K562 (cell line): ENCODE measurements around the gene RMP24.
A peak's percentile ranks its signal among the peaks of the same experiment; 100 is the strongest.

ENCODE experiments used
- ATAC-seq: fragments of 200-7000 bp; cut with Tn5 transposase; 3 replicates; pipeline ENCODE4 v1.9.1; 2020; ENCODE audit warnings: moderate library complexity
- BruUV-seq: library from RNA; stranded (reverse); fragments of 400-500 nt; replicated peaks from 2 replicates; lab custom pipeline; 2021; lab: Mats Ljungman, UMichigan
- CTCF ChIA-PET: fragments of 300-600 bp; formaldehyde crosslinking; extraction: SDS; loops from one replicate; lab custom pipeline; 2021; ENCODE audit warnings: low intra/inter-chr PET ratio; lab: Yijun Ruan, JAX
- POLR2A ChIA-PET: fragments of 300-600, 350-650 bp; sonication (Branson Sonifier 250); formaldehyde crosslinking; extraction: SDS; loops from one replicate; lab custom pipeline; 2021; ENCODE audit warnings: antibody characterized with exemption, inconsistent platforms; lab: Yijun Ruan, JAX
- DNase-seq, 4 experiments: peaks; one replicate each; pipeline versions ENCODE4 v3.0.0 to v3.0.0-alpha.2; 2011 to 2018; ENCODE audit warnings: low spot score in 3 of 4, mixed read lengths in 3 of 4; ENCODE audit errors: extremely low read depth in 1 of 4
- FAIRE-seq: peaks from 2 replicates; lab custom pipeline; 2011; peaks lifted over from hg19 to GRCh38; lab: Jason Lieb, UNC
- H2AFZ ChIP-seq: 2 replicates; pipeline ENCODE4 v1.6.0; 2011; ENCODE audit warnings: low read depth, low read length, control low read depth, inconsistent platforms
- H3K27ac ChIP-seq: fragments of 200-600 bp; 3 replicates; pipeline ENCODE4 v1.8.0; 2011; ENCODE audit warnings: low read depth, mild to moderate bottlenecking, control low read depth, inconsistent platforms, low read length, moderate library complexity, mixed read lengths; ENCODE audit errors: extremely low read depth
- H3K27me3 ChIP-seq, 2 experiments: fragments of 300-600 bp in 1 of 2; 2 replicates in 1 of 2; 3 replicates in 1 of 2; pipeline versions ENCODE4 v1.6.0 to v1.8.0; 2011; ENCODE audit warnings: inconsistent platforms in 2 of 2, low read length in 2 of 2, mild to moderate bottlenecking in 1 of 2, mixed read lengths in 1 of 2, moderate library complexity in 1 of 2; ENCODE audit not compliant: control insufficient read depth in 2 of 2, insufficient read depth in 2 of 2
- H3K36me3 ChIP-seq: fragments of 300-600 bp; 3 replicates; pipeline ENCODE4 v1.8.0; 2011; ENCODE audit warnings: mild to moderate bottlenecking, low read length, inconsistent platforms; ENCODE audit not compliant: control insufficient read depth, insufficient read depth
- H3K4me1 ChIP-seq, 2 experiments: fragments of 200-600 bp in 1 of 2; replicated peaks in 1 of 2; 2 replicates in 1 of 2; 3 replicates in 1 of 2; pipeline versions ENCODE4 v1.5.1 to v1.8.0; 2011; ENCODE audit warnings: inconsistent platforms in 2 of 2, low read length in 2 of 2, mild to moderate bottlenecking in 1 of 2, mixed read lengths in 1 of 2, moderate library complexity in 1 of 2; ENCODE audit not compliant: control insufficient read depth in 2 of 2, insufficient read depth in 2 of 2
- H3K4me2 ChIP-seq: 2 replicates; pipeline ENCODE4 v1.6.1; 2011; ENCODE audit warnings: low read length, control low read depth, inconsistent platforms, mixed read lengths; ENCODE audit not compliant: insufficient read depth
- H3K4me3 ChIP-seq: fragments of 200-600 bp; sonication (generic), shearing (Covaris generic); 2 replicates; pipeline ENCODE4 v1.5.1; 2016; ENCODE audit warnings: control low read depth, inconsistent platforms
- H3K79me2 ChIP-seq: fragments of 200-600 bp; 3 replicates; pipeline ENCODE4 v1.8.0; 2011; ENCODE audit warnings: low read length, inconsistent platforms; ENCODE audit not compliant: control insufficient read depth, insufficient read depth
- H3K9ac ChIP-seq, 2 experiments: 2 replicates each; pipeline versions ENCODE4 v1.6.0 to v1.6.1; 2011; ENCODE audit warnings: low read depth in 2 of 2, low read length in 2 of 2, control low read depth in 1 of 2, inconsistent platforms in 1 of 2, mild to moderate bottlenecking in 1 of 2, mixed read lengths in 1 of 2; ENCODE audit not compliant: insufficient read depth in 1 of 2
- H3K9me1 ChIP-seq: one replicate; pipeline ENCODE4 v1.6.0; 2011; ENCODE audit warnings: inconsistent platforms, mild to moderate bottlenecking, low read length, moderate library complexity; ENCODE audit not compliant: control insufficient read depth, insufficient read depth
- H3K9me3 ChIP-seq: replicated peaks from 2 replicates; pipeline ENCODE4 v1.5.1; 2011; ENCODE audit warnings: low read depth, low read length, inconsistent platforms; ENCODE audit not compliant: control insufficient read depth, insufficient read depth
- H4K20me1 ChIP-seq: replicated peaks from 2 replicates; pipeline ENCODE4 v1.6.1; 2011; ENCODE audit warnings: low read length, inconsistent platforms, mixed read lengths; ENCODE audit not compliant: control insufficient read depth, insufficient read depth
- CEBPB ChIP-seq: fragments of 450-650 bp; IDR thresholded peaks from 2 replicates; pipeline ENCODE4 v1.6.1; 2016; ENCODE audit warnings: missing genetic modification characterization, missing compliant biosample characterization
- CEBPG ChIP-seq, 3 experiments: fragments of 200-800 bp in 1 of 3; sonication (Bioruptor generic) in 1 of 3; sonication (generic) in 1 of 3; formaldehyde crosslinking in 1 of 3; IDR thresholded peaks in 2 of 3; conservative IDR thresholded peaks in 1 of 3; 2 replicates each; pipeline versions ENCODE4 v1.6.1 to v1.8.0; 2016 to 2022; ENCODE audit warnings: missing compliant biosample characterization in 2 of 3, missing genetic modification characterization in 2 of 3, mild to moderate bottlenecking in 1 of 3, missing genetic modification reagents in 1 of 3
- SAFB2 ChIP-seq: fragments of 200-400 bp; formaldehyde crosslinking; IDR thresholded peaks from 2 replicates; pipeline ENCODE4 v1.6.1; 2018; ENCODE audit warnings: borderline replicate concordance, low read length, low read depth, moderate library complexity; ENCODE audit not compliant: severe bottlenecking
- SPI1 ChIP-seq: IDR thresholded peaks from 2 replicates; pipeline ENCODE4 v1.6.1; 2011; ENCODE audit warnings: low read depth, low read length, control low read depth, borderline replicate concordance
- ZNF134 ChIP-seq: fragments of 250-450 bp; sonication (Bioruptor Pico); conservative IDR thresholded peaks from 2 replicates; pipeline ENCODE4 v1.4.0; 2020
- WGBS: fragments of 100-300 bp; shearing (Covaris generic); methylation state at CpG from one replicate; pipeline ENCODE4 v1.1.6; 2016; ENCODE audit warnings: low coverage, mixed read lengths; ENCODE audit not compliant: insufficient coverage; ENCODE audit errors: missing lambda C conversion rate; 5-methylcytosine and 5-hydroxymethylcytosine counted together
- in situ Hi-C: fragments of 300-500 bp; cut with MboI; formaldehyde crosslinking; loops from 4 replicates; pipeline ENCODE4 v1.15.0; 2018; ENCODE audit warnings: inconsistent platforms, mixed read lengths
- intact Hi-C: fragments of 100-400 bp; cut with micrococcal nuclease; formaldehyde crosslinking; loops from 2 replicates; pipeline ENCODE4 v1.14.2; 2022
- TF ChIP-seq, protein P1 (sequence below), 2 experiments: fragments of 450-650 bp in 1 of 2; sonication (generic) in 1 of 2; formaldehyde crosslinking in 1 of 2; IDR thresholded peaks in 1 of 2; conservative IDR thresholded peaks in 1 of 2; 2 replicates each; pipeline versions ENCODE4 v1.6.1 to v1.8.1; 2016 to 2023; ENCODE audit warnings: mild to moderate bottlenecking in 2 of 2, moderate library complexity in 2 of 2, inconsistent platforms in 1 of 2, missing genetic modification reagents in 1 of 2

The RMP24 gene

DNA sequence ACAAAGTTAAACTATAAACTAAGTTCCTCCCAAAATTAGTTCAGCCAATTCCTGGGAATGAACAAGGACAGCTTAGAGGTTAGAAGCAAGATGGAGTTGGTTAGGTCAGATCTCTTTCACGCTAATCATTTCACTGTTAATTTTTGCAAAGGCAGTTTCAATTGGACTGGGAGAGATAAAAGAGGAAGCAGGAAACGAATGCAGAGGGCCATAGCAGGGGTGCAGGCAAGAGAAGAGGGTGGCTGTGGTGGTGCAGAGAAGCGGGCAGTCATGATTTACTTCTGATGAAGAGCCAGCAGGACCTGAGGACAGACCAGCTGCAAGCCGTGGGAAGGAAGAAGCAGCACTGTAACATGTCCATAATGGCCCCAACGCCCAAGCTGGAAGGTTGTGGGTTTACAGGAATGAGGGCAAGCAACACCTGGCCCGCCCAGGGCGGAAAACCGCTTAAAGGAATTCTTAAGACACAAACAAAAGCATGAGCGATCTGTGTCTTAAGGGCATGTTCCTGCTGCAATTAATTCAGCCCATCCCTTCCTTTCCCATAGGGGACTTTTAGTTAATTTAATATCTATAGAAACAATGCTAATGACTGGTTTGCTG lies 4.1 kb upstream of the RMP24 start:
- FAIRE-seq: no peak
- in situ Hi-C loops: no loop called here
- POLR2A ChIA-PET: interaction anchor here (0.6 kb wide), 2 partner anchors 237 to 515 kb away, joined by 3 to 4 read pairs; no protein-coding TSS in a partner anchor

DNA sequence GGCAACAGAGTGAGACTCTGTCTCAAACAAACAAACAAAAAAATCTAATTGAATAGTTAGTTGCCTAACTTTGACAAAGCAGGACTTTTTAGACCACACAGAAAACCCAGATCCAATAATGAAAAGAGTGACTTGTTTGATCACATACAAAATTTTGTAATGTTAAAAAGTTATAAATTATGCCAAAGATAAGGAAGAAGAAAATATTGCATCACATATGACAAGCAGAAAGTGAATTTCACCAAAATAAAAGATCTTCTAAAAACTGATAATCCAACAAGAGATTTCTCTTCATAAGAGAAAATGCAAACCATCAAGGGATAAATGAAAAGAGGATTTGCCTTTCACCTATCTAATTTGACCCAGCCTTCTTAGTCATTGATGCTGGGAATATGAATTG lies 2.8 kb upstream of the RMP24 start:
- Histone ChIP-seq H3K9me3 (no peaks in the 10 kb centered on the region), H3K27me3 (no peaks in the 10 kb centered on the region; a peak in 1 of 5 replicates), H3K4me3 (no peak overlapping the region), H3K9me1 (no peaks in the 10 kb centered on the region), H3K4me2 (no peak overlapping the region), H3K79me2 (peaks cover 22% of the 10 kb centered on the region), H3K36me3 (peaks cover 11% of the 10 kb centered on the region), H2AFZ (no peak overlapping the region), H3K4me1 (peaks cover 11 to 13% of the 10 kb centered on the region in 2 experiments; a peak in 2 of 5 replicates), H4K20me1 (no peaks in the 10 kb centered on the region), H3K9ac (no peak overlapping the region), H3K27ac (no peak overlapping the region)
- POLR2A ChIA-PET: no interaction called here
- TF ChIP-seq, protein P1, sequence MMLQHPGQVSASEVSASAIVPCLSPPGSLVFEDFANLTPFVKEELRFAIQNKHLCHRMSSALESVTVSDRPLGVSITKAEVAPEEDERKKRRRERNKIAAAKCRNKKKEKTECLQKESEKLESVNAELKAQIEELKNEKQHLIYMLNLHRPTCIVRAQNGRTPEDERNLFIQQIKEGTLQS (IDR thresholded peaks at IDR 0.05): peak; percentile 54
- TF ChIP-seq, protein P1 (CRISPR knock-in tag; conservative IDR thresholded peaks at IDR 0.05): no peak
- TF ChIP-seq CEBPB (tag) (peak; percentile 81), ZNF134 (CRISPR knock-in tag) (no peak), CEBPG (CRISPR knock-in tag; IDR thresholded peaks at IDR 0.05) (no peak), CEBPG (tag; conservative IDR thresholded peaks at IDR 0.05 in 1 of 2, IDR thresholded peaks at IDR 0.05 in 1 of 2) (peak; percentile 54 to 86)
- FAIRE-seq: no peak
- BruUV-seq: no TSS peak
- ATAC-seq: no peak
- no peak for DNase-seq
- intact Hi-C loops (no loop called here), in situ Hi-C loops (no loop called here)
- CTCF ChIA-PET: no interaction called here

More for the DNA sequence above, 4.1 kb upstream of the RMP24 start:
- no peak for ATAC-seq
- TF ChIP-seq SAFB2 (no peak), SPI1 (0 out of 2 replicates have a peak, but pooled peaks have one; percentile 11)
- TF ChIP-seq, protein P1 (IDR thresholded peaks at IDR 0.05): no peak
- TF ChIP-seq, protein P1 (CRISPR knock-in tag; conservative IDR thresholded peaks at IDR 0.05): no peak
- Histone ChIP-seq H3K27ac (no peak overlapping the region), H3K9me1 (no peaks in the 10 kb centered on the region), H3K36me3 (no peaks in the 10 kb centered on the region; the same call in 2 of the 3 replicates), H3K9ac (no peak overlapping the region), H3K4me1 (peaks cover 5 to 6% of the 10 kb centered on the region in 2 experiments; a peak in 1 of 5 replicates), H3K4me2 (no peak overlapping the region), H3K4me3 (no peak overlapping the region), H3K27me3 (no peaks in the 10 kb centered on the region; a peak in 1 of 5 replicates), H3K79me2 (peaks cover 9% of the 10 kb centered on the region), H2AFZ (peak overlapping the region; percentile 1; the same call in 1 of the 2 replicates), H4K20me1 (no peaks in the 10 kb centered on the region), H3K9me3 (no peaks in the 10 kb centered on the region)
- no peak for DNase-seq
- intact Hi-C loops: no loop called here
- BruUV-seq: no TSS peak
- WGBS: 25% methylated on average over 9 of the region's 9 CpGs
- CTCF ChIA-PET: no interaction called here
